ENCODE data around the gene TUBA4B. TPM values are rescaled to one million over a fixed set of nuclear protein-coding genes. Genes with fewer than 3 reads are reported as not detected.

Gene TUBA4B
- total RNA-seq, 3 donors from 2014 or later, result not detected

DNA sequence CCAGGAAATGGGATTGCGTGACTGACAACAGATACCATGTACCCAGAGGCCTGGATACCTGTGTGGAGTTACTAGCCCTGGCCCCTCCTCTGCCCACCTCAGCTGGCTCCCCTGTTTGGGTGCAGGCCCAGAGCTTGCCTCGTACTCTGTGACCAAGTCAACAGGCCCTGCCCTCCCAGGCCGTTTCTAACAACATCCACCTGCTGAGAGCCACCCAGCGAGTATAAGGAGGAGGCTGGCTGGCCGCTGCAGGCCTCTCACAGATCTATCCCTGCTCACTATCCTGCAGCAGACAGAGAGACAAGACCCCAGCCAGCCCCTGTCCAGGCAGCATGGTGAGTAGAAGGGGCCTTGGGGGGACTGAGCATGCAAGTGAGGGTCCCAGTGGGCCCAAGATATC lies 13.2 kb downstream of the TUBA4B start:
- Histone ChIP-seq H3K4me3 (no peak overlapping the region), H3K36me3 (ENCODE audit: low read depth) (no peaks in the 10 kb centered on the region), H3K9me3 (no peaks in the 10 kb centered on the region), H3K4me1 (ENCODE audit: low read depth) (no peaks in the 10 kb centered on the region)
- intact Hi-C loops (cut with DNase I, micrococcal nuclease), result no loop called here
- TF ChIP-seq CTCF (IDR thresholded peaks at IDR 0.05), result no peak
- no peak for ATAC-seq
- no peak for DNase-seq

- H3K36me3 ChIP-seq (ENCODE audit: low read depth), result no peaks in the 10 kb centered on the region
- intact Hi-C loops (cut with DNase I, micrococcal nuclease), result no loop called here
- H3K4me1 ChIP-seq (ENCODE audit: low read depth), result no peaks in the 10 kb centered on the region
- H3K4me3 ChIP-seq, result no peak overlapping the region
- TF ChIP-seq CTCF (IDR thresholded peaks at IDR 0.05), result no peak
- no peaks in the 10 kb centered on the region for H3K9me3 ChIP-seq
- DNase-seq (no peak), ATAC-seq (no peak)
Measured at GRCh38 chr2:219266886-219267285, 13.8 kb downstream of the TUBA4B start.

DNA sequence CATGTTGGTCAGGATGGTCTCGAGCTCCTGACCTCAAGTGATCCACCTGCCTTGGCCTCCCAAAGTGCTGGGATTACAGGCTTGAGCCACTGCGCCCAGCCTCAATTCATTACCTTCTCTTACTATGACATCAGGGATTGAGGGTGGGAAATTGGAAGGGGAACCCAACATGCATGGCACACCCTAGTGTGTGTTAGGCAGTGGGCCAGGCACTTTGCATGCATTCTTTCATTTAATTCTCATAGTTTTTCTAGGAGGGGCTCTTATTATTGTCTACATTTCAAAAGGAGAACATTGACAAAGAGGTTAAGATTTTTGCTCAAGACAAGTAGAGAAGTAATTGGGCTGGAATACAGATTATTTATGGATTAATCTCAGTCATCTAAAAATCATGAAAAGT lies 15.3 kb downstream of the TUBA4B start:
- intact Hi-C loops (cut with DNase I, micrococcal nuclease), result no loop called here
- DNase-seq, result no peak
- Histone ChIP-seq H3K9me3 (no peaks in the 10 kb centered on the region), H3K4me3 (no peak overlapping the region), H3K4me1 (ENCODE audit: low read depth) (no peaks in the 10 kb centered on the region), H3K36me3 (ENCODE audit: low read depth) (no peaks in the 10 kb centered on the region)
- no peak for TF ChIP-seq CTCF (IDR thresholded peaks at IDR 0.05)
- no peak for ATAC-seq

DNA sequence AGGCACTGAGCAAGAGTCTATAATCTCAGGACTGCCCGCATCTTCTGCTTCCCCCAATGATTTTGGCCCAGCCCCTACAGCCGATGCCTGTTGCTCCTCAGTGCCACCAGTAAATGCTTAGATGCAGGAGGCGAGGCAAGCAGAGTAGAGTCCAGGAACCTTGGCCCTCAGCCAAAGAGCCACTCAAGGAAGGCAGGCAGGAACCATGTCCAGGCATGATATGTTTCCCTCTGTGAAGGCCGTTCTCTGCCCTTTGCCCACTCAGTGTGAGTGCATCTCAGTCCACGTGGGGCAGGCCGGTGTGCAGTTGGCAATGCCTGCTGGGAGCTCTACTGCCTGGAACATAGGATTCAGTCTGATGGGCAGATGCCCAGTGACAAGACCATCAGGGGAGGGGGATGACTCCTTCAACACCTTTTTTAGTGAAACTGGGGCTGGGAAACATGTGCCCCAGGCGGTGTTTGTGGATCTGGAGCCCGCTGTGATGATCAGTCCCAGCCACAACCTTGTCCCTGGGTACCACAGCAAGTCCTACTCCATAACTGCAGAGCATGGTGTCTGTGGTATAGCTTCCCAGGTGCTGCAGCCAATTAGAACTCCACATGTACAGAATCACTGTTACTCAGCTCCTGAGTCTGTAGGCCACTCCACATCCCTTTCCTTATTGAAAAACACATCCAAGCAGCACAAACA lies 16.5 kb downstream of the TUBA4B start:
- ATAC-seq, result peak; percentile 92
- H3K4me1 ChIP-seq (ENCODE audit: low read depth), result no peaks in the 10 kb centered on the region
- intact Hi-C loops (cut with DNase I, micrococcal nuclease), result no loop called here
- H3K36me3 ChIP-seq (ENCODE audit: low read depth), result no peaks in the 10 kb centered on the region
- DNase-seq, result peak in 2 of 3 donors; percentile 73 to 85
- no peaks in the 10 kb centered on the region for H3K9me3 ChIP-seq
- no peak for TF ChIP-seq CTCF (IDR thresholded peaks at IDR 0.05)
- H3K4me3 ChIP-seq, result no peak overlapping the region

GRCh38 chr2:219270055-219270372 lies 17.0 kb downstream of the TUBA4B start:
- ATAC-seq (no peak), DNase-seq (no peak)
- Histone ChIP-seq H3K9me3 (no peaks in the 10 kb centered on the region), H3K4me3 (no peak overlapping the region), H3K4me1 (ENCODE audit: low read depth) (no peaks in the 10 kb centered on the region), H3K36me3 (ENCODE audit: low read depth) (no peaks in the 10 kb centered on the region)
- TF ChIP-seq CTCF (IDR thresholded peaks at IDR 0.05), result no peak
- intact Hi-C loops (cut with DNase I, micrococcal nuclease), result no loop called here

- ATAC-seq (no peak), DNase-seq (no peak)
- no peak for TF ChIP-seq CTCF (IDR thresholded peaks at IDR 0.05)
- Histone ChIP-seq H3K4me3 (no peak overlapping the region), H3K9me3 (no peaks in the 10 kb centered on the region), H3K36me3 (ENCODE audit: low read depth) (no peaks in the 10 kb centered on the region), H3K4me1 (ENCODE audit: low read depth) (no peaks in the 10 kb centered on the region)
- intact Hi-C loops (cut with DNase I, micrococcal nuclease), result no loop called here
Measured at GRCh38 chr2:219271021-219271420, 18.0 kb downstream of the TUBA4B start.
